ENCODE results near the gene MYO3B. TPM values are rescaled to one million over a fixed set of nuclear protein-coding genes. Genes with fewer than 3 reads are reported as not detected.

Gene MYO3B
- total and polyA plus RNA-seq, 2 of the 8 experiments (the other 6 are each of a cell fraction or from before 2014, with no cell fraction given): 0.17 to 0.19 TPM

- Histone ChIP-seq H4K91ac (replicated peaks; ENCODE audit: insufficient read length, low read length) (no peak overlapping the region), H2BK120ac (replicated peaks; ENCODE audit: low read depth, low read length) (no peak overlapping the region), H3K4me3 (ENCODE audit: extremely low read depth in 1 of 4, insufficient read depth in 2 of 4, low read depth in 3 of 4, low read length in 4 of 4) (no peak overlapping the region), H3K9ac (replicated peaks in 1 of 4; ENCODE audit: extremely low read depth in 1 of 4, low read depth in 3 of 4, low read length in 3 of 4) (no peak overlapping the region), H3K27ac (ENCODE audit: low read depth, low read length) (no peak overlapping the region), H3K14ac (ENCODE audit: insufficient read length) (no peak overlapping the region), H3K4me1 (replicated peaks in 1 of 4; ENCODE audit: control insufficient read depth in 3 of 4, insufficient read depth in 4 of 4, low read length in 3 of 4) (no peaks in the 10 kb centered on the region), H3K23me2 (ENCODE audit: low read depth, low read length) (no peaks in the 10 kb centered on the region), H3K36me3 (ENCODE audit: control insufficient read depth in 2 of 4, insufficient read depth in 4 of 4, low read length in 3 of 4) (no peaks in the 10 kb centered on the region; a peak in 1 of 8 replicates), H2AFZ (ENCODE audit: low read length) (no peak overlapping the region), H3K18ac (ENCODE audit: extremely low read depth, low read length) (no peak overlapping the region), H4K20me1 (replicated peaks in 1 of 2; ENCODE audit: control insufficient read depth in 1 of 2, insufficient read depth in 2 of 2, low read length in 2 of 2) (no peaks in the 10 kb centered on the region), H3K79me2 (ENCODE audit: control insufficient read depth in 1 of 2, insufficient read depth in 2 of 2, low read length in 2 of 2) (no peaks in the 10 kb centered on the region), H3K4ac (replicated peaks; ENCODE audit: insufficient read length, low read depth, low read length) (no peak overlapping the region), H3K23ac (ENCODE audit: insufficient read length) (no peak overlapping the region), H3K56ac (replicated peaks; ENCODE audit: insufficient read length, low read depth, low read length) (no peak overlapping the region), H3K79me1 (ENCODE audit: low read depth, low read length) (no peaks in the 10 kb centered on the region), H2BK5ac (ENCODE audit: low read depth, low read length) (no peak overlapping the region), H2AK5ac (ENCODE audit: low read depth, low read length) (no peak overlapping the region), H2BK20ac (ENCODE audit: low read length) (no peak overlapping the region), H3K27me3 (replicated peaks in 1 of 4; ENCODE audit: control insufficient read depth in 3 of 4, extremely low read depth in 1 of 4, insufficient read depth in 3 of 4, low read length in 3 of 4) (no peaks in the 10 kb centered on the region), H3K4me2 (ENCODE audit: insufficient read depth in 1 of 2, low read depth in 2 of 2, low read length in 2 of 2) (no peak overlapping the region), H4K5ac (ENCODE audit: insufficient read length, low read depth, low read length) (no peak overlapping the region), H4K8ac (ENCODE audit: extremely low read depth, insufficient read depth, low read length) (no peak overlapping the region), H3K9me3 (ENCODE audit: insufficient read depth in 2 of 2, low read depth in 1 of 2, low read length in 1 of 2) (peaks cover 0 to 3% of the 10 kb centered on the region in 2 experiments; a peak in 1 of 4 replicates), H2BK15ac (ENCODE audit: low read length) (no peak overlapping the region), H2BK12ac (ENCODE audit: low read depth, low read length) (no peak overlapping the region)
- 95% methylated on average over 4 of the region's 4 CpGs; no CpG with 5 or more reads in 1 of the 2 experiments for WGBS, 2 experiments (ENCODE audit: extremely low coverage in 1 of 2, insufficient coverage in 1 of 2, insufficient read length in 1 of 2, insufficient replicate concordance in 2 of 2, low coverage in 1 of 2, low lambda C conversion rate in 2 of 2, missing lambda C conversion rate in 1 of 2)
- ChIA-PET POLR2A (ENCODE audit: partially characterized antibody) (no interaction called here), CTCF (ENCODE audit: partially characterized antibody) (no interaction called here)
- DNase-seq (ENCODE audit: low read depth in 1 of 2, low spot score in 2 of 2) (no peak), FAIRE-seq (no peak)
- TF ChIP-seq SUZ12 (IDR thresholded peaks at IDR 0.05; ENCODE audit: low read length) (no peak), MAX (IDR thresholded peaks at IDR 0.05) (no peak), SP2 (IDR thresholded peaks at IDR 0.05; ENCODE audit: low read length) (no peak), SIX5 (IDR thresholded peaks at IDR 0.05; ENCODE audit: low read depth, low read length) (no peak), RAD21 (IDR thresholded peaks at IDR 0.05 in 1 of 2, conservative IDR thresholded peaks at IDR 0.05 in 1 of 2; ENCODE audit: low read depth in 2 of 2, low read length in 2 of 2) (no peak), JUN (IDR thresholded peaks at IDR 0.05; ENCODE audit: low read depth, low read length) (no peak), JUND (IDR thresholded peaks at IDR 0.05; ENCODE audit: low read length) (no peak), HDAC2 (IDR thresholded peaks at IDR 0.05; ENCODE audit: borderline replicate concordance in 1 of 2, low read depth in 2 of 2, low read length in 2 of 2) (no peak), TEAD4 (IDR thresholded peaks at IDR 0.05; ENCODE audit: low read depth, low read length) (no peak), ASH2L (IDR thresholded peaks at IDR 0.05; ENCODE audit: low read length) (no peak), ATF2 (IDR thresholded peaks at IDR 0.05; ENCODE audit: low read length) (no peak), YY1 (IDR thresholded peaks at IDR 0.05; ENCODE audit: low read depth, low read length) (no peak), RXRA (IDR thresholded peaks at IDR 0.05; ENCODE audit: insufficient read depth, low read depth, low read length) (no peak)
These were observed 84.9 kb downstream of the MYO3B start for GRCh38 chr2:170262806-170263205.
